Head of caudate nucleus (tissue), 42 donors: Measurements from ENCODE around the gene GPR78.
A peak's percentile ranks its signal among the peaks of the same experiment; 100 is the strongest.

Experiments used
- DNase-seq, 42 donors: peaks; one replicate each; pipeline versions ENCODE4 v3.0.0 to v3.0.0-alpha.2; 2020 to 2021; ENCODE audit warnings: mixed read lengths in 7 of 42
- intact Hi-C: fragments of 100-400 bp; cut with DNase I; formaldehyde crosslinking; loops from one replicate; pipeline ENCODE4 v1.15.0; 2022

The GPR78 gene

DNA sequence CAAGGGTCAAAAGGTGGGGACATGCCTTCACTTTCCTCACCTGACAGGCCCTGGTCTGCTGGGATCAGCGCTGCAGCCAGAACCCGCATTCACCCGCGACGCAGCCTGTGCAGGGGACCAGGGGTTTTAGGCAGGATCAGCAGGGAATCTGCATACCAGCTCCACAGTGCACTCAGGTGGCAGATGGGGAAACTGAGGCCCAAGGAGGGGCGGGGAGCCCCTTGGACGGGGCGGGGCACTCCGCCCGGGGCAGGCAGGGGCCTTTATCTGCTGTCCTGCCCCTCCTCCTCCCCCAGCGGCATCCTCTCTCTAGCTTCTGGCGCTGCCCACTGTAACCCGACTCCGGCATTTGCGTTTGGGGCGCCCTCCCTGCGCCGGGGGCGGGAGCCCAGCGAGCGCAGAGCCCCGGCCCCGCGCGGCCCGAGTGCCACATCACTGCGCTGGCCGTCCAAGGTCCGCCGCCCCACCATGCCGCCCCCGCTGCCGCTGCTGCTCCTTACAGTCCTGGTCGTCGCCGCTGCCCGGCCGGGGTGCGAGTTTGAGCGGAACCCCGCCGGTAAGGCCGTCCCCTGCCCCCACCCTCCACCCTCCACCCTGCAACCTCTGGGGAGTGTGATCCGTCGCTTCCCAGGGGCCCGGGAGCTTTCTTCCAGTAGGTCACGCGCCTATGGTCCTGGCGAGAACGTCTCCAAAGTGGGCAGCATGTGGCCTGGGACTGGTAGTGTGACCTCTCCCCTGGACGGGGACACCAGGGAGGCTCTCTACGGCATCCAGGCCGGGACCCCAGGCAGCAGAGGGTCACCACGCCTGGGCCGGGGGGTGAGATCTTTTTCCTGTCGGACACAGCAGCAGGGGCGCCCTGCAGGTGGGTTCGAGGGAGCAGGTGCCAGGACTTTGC lies 12.4 kb downstream of the GPR78 start, which contains the start of gene CPZ:
Gene CPZ (plus strand): TSS at position 400 of the 898 bp plus-strand sequence. CDS start 69 bp downstream, at position 469.
- no peak for DNase-seq
- intact Hi-C loops, result no loop called here

DNA sequence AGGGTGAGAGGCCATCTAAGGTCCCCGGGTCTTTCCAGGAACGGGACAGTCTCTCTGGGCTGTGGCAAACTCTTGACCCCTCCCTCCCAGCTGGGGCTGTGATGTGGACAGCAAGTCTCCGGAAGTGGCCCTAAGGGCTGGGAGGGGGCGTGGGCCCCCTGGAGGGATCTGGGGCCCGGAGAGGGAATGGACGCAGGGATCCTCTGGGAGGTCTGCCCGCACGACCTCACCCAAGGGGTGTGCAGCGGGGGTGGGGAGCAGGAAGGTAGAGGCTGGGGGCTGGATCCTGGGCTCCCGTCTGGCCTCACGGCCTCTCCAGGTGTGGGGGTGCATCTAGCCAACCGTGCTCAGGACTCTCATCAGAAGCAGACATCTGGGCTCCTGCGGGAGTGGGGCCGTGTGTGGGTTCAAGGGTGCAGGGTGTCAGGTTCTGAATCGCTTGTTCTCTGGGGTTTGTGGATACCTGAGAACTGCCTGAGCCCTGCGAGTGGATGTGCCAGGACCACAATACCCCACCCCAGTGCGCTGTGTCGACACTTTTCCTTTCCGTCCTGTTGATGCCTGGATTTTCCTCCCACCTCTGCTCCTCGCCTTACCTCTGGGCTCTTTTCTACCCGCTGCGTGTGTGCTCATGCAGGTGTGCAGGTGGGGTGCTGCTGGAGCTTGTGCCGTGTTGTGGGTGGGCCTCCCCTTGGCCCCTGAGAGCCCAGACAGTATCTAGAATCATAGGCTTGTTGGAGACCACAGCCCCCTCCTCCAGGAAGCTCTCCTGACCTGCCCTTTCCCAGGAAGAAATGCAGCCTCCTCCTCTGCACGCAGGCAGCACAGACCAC lies 13.3 kb downstream of the GPR78 start:
- intact Hi-C loops, result no loop called here
- no peak for DNase-seq

DNA sequence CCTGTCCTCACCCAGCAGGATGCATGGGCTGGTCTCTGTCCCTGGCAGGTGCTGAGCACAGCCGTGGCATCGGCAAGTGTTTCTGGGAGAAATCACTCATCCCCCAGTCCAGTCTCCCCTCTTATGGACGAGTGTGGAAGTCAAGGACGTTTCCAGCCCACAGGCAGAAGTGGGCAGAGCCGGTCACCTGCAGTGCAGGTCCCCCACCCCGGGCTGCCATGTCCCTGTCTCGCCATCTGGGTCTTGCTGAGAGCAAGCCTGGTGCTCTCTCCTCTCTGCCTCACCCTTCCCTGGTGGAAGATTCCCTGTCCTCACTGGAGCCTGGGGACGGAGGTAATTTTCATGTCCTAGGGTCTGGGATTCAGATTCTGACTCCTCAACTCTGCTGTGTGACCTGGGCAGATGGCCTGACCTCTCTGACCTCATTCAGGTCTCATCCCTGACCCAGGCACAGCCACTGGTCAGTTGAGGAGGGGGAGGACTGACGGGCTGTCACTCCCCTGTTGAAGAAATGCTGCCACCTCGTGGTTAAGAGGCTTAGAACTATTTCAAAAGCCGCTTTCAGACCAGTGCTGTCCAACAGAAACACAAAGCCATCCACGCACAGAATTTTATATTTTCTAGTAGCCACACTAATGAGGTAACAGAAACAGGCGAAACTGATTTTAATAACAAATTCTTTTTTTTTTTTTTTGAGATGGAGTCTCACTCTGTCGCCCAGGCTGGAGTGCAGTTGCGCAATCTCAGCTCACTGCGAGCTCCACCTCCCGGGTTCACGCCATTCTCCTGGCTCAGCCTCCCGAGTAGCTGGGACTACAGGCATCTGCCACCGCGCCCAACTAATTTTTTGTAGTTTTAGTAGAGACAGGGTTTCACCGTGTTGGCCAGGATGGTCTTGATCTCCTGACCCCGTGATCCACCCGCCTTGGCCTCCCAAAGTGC lies 14.2 kb downstream of the GPR78 start:
- DNase-seq, result peak in 28 of 42 donors; percentile 19 to 81 (median 50)
- intact Hi-C loops, result no loop called here

DNA sequence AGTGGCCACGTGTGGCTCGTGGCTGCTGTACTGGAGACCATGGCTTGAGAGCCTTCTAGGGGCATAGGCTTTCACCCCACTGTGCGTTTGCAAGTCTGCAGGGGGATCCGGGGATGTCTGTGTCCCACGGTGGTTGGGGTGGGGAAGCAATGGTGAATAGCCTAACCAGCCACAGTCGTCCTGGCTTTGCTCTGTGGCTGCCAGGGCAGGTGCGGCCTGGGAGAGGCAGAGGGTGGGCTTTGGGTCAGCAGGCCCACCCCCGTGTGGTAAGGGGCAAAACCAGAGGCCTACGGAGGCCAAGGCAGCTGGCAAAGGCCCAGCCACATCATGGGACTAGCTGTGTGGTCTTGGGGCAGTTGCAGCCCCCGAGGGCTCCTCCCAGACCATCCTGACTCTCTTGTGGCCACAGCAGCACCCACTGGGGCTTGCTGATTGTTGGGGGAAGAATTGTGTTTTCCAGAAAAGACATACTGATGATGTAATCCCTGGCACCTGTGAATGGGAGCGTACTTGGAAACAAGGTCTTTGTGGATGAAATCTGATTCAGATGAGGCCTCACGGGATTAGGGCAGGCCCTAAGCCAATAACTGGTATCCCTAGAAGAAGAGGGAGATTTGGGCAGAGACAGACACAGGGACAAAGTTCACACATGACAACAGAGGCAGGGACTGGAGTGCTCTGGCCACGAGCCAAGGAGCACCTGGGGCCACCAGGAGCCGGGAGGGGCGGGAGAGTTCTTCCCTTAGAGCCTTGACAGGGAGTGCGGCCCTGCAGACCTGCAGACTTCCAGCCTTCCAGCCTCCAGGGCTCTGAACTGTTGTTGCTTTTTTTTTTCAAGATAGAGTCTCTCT lies 15.3 kb downstream of the GPR78 start:
- intact Hi-C loops, result no loop called here

DNA sequence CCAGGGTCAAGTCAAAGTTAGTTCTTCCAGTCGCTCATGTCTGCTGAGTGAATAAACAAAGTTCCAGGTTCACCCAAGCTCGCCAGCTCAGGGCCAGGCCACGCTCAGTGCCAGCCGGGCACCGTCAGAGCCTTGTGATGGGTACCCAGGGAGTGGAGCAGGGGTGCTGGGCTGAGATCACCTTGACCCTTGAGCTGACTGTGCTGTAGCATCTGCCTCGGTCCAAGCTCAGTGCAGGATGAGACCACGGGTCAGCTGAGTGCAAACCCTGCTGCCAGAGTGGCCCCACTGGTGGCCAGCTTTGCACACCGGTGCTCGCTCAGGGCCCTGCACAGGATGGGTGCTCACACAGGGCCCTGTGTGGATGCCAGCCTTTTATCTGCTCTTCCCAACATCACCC lies 16.7 kb downstream of the GPR78 start:
- intact Hi-C loops, result no loop called here

More for the DNA sequence above, 15.3 kb downstream of the GPR78 start:
- no peak for DNase-seq

DNA sequence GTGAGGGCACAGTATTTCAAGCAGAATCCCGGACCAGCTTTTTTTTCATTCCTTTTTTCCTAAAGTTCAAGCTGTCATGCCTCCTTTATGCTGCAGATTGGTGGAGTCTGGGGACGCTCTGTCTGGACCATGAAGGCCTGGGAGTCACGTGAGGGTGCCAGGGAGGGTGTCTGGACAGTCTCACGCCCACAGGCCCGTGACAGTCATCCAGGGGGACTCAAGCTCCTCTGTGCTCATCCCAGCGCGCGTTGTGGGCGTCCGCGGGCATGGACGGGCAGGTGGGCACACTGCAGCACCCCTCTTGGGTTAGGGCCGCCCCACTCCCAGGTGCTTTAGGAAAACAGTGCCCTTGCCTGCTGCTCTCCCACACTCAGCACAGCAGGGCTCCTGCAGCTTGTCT lies 17.1 kb downstream of the GPR78 start:
- no peak for DNase-seq
- intact Hi-C loops, result no loop called here

More for the DNA sequence above, 16.7 kb downstream of the GPR78 start:
- DNase-seq, result no peak

DNA sequence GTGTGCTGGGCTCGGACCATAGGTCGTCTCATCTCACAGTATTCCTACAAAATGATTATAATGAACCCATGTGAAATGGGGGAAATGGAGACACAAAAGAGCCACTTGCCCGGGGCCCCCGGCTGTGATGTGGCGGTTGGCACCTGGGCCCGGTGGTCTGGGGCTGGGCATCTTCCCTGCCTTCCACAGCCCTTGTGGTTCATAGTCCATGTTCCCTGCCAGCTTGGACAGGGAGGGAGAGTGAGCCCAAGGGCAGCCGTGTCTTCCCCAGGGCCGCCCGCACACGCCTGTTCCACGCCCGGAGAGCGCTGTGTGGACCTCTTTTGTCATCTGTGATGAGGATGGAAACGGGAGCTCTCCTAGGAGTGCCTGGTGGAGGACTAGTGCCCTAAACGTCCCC lies 17.6 kb downstream of the GPR78 start:
- no peak for DNase-seq
- intact Hi-C loops, result no loop called here

DNA sequence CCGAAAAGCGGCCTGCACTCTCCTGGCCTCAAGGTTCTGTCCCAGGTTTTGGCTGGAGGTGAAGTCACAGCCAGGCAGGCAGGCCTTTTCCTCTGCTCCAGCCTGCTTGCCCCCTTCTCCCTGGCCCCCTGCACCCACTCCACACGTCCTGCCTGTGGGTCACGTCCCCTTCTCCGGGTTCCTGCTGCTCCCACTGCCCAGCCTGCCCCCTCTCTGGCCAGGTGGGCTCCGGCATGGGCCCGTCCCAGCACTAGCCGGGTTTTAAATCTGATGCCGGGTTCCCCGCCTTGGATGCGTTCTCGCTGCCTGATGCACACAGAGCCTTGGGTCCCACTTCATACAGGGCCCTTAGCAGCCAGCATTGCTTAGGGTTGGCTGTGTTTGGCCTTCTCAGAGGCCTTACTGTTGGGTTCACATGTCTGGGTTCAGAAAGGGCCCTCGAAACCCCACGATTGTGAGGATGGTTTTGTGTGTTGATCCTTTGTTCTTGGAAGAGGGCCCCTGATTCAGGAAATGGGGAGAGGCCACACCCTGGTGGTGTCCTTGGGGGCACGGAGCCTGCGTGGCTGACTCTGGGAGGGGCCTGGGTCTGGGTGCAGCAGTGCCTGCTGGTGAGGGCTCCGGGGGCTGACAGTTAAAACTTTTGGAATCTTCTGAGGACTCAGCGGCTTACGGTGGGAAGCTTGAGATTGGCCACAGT lies 18.3 kb downstream of the GPR78 start:
- no peak for DNase-seq
- intact Hi-C loops, result no loop called here

DNA sequence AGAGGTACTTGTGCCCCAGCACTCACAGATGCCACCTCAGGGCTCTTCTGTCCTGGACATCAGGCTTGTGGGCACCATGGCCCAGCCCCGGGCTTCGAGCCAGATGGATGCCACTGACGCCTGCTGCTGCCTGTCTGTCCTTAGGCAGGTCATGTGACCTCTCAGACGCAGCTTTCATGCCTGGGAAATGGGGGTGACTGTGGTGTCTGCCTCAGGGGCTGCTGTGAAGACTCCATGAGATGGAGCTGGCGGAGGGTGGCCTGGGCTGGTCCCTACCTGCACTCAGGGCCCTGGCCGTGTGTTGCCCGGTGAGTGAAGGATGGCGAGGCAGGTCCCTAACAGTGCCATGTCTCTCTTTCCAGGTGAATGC lies 18.9 kb downstream of the GPR78 start:
- no peak for DNase-seq
- intact Hi-C loops, result no loop called here

DNA sequence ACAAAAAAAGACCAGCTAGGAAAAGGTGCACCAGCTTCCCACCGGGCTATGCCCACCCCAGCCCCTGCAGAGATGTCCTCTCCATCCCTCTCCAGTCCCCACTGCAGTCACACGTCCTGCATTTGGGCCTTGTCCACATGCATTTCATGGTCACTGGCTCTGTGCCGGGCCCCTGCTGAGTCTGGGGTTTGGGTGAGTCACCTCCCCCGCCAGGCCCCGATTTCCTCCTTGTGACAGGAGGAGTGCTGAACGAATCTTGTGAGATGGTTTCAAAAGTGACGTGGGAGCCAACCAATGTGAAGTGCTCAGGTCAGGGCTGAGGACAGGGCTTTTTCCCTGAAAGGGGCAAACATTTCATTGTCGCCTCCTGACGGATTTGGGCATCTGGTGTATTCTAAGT lies 19.5 kb downstream of the GPR78 start:
- peak in 6 of 42 donors; percentile 4 to 45 (median 21) for DNase-seq

DNA sequence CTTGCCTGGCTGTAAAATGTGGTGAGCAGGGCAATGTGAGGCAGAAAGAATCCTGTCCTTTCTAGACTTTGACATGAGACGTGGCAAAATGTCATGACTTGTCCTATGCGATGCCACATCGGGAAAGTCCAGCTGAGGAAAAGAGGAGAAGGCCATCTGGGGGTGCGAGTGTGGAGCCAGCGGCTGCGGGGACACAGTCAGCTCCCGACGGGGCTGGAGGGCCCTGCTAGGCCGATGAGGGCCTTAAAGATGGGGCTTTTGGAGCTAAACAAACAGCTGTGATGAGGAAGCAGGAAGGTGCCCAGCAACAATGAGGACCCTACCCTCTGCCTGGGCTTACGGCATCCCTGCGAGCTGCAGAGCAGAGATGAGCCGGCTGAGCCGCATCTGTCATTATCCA lies 20.1 kb downstream of the GPR78 start:
- intact Hi-C loops, result no loop called here
- DNase-seq, result no peak

More for the DNA sequence above, 19.5 kb downstream of the GPR78 start:
- intact Hi-C loops, result no loop called here

DNA sequence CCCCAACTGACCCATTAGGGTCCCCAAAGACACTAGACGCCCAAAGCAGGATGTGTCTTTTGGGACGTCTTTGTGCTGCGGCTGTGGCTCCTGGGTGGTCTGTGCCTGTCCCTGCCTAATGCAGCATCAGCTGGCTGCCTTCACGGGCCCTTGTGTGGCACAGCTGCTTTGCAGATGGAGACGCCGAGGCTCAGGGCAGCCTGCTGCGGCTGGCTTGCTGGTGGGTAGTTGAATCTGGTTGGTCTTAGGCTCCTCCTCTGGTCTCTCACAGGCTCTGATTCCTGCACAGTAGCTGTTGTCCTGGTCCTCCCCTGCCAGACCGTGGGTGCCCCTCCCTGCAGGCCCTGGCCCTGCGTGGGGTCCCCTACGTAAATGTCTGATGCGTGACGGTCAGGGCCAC lies 20.5 kb downstream of the GPR78 start:
- DNase-seq, result no peak
- intact Hi-C loops, result no loop called here

DNA sequence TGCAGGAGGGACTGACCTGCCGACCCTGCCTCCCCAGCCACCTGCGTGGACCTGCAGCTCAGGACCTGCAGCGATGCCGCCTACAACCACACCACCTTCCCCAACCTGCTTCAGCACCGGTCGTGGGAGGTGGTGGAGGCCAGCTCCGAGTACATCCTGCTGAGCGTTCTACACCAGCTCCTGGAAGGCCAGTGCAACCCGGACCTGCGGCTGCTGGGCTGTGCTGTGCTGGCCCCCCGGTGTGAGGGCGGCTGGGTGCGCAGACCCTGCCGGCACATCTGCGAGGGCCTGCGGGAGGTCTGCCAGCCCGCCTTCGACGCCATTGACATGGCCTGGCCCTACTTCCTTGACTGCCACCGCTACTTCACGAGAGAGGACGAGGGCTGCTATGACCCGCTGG lies 20.9 kb downstream of the GPR78 start:
- DNase-seq, result no peak
- intact Hi-C loops, result no loop called here

DNA sequence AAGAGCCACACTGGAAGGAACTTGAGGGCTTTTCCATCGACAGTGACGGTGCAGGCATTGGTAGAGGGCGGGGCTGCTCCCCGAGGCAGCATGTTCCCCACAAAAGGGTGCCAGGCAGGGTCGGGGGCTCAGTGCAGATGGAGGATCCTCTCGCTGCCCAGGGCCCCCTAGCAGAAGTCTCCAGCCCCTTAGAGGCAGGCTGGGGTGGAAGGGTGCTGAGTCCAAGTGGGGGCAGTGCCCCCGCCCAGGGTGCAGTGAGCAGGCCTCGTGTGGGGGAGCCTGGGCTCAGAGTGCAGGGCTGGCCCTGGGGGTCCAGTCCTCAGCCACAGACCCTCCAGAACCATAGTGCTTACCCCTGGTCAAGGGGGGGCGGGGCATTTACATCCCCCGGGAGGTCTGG lies 21.4 kb downstream of the GPR78 start:
- intact Hi-C loops, result no loop called here
- DNase-seq, result no peak

DNA sequence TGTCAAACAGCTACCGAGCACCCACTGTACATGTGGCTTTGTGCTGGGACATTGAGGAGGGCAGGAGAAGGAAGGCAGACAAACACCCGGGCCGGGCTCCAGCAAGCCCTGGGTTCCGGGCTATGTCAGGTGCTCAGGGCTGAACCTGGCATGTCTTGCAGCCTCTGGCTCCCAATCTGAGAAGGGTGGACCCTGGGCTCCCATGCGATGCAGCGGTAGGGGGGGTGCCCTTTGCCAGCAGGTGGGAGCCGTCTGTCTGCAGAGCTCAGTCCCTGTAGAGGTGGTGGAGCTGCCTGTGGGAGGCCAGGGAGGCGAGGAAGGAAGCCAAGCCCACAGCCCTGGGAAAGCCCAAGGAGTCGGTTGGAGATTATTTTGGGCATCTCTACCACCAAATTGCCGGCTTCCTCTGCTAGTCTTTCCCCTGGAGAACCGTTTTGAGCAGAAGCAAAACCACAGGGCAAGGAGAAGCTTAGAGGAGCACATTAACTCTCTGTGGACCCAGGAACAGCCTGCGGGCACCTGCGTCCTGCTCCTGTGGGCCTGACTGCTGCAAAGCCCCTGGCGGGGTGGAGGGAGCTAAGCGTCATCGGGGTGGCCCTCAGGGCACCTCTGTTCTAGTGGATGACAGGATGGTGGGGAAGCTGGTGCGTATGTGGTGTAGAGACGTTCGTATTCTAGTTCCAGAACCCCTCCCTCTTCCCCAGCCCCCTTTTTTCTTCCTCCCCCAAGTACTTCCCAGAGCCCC lies 22.7 kb downstream of the GPR78 start:
- intact Hi-C loops, result no loop called here
- no peak for DNase-seq

DNA sequence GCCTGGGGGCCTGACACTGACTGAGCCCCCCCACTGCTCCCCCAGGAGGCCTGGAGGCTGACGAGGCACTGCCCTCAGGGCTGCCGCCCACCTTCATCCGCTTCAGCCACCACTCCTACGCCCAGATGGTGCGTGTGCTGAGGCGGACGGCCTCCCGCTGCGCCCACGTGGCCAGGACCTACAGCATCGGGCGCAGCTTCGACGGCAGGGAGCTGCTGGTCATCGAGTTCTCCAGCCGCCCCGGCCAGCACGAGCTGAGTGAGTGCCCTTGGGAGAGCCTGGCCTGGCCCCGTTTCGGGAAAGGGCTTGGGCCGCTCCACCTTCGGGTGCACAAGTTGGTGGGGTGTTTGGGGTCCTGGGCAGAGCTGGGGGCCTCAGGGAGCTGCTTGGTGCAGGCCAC lies 23.7 kb downstream of the GPR78 start:
- intact Hi-C loops, result no loop called here
- DNase-seq, result no peak

DNA sequence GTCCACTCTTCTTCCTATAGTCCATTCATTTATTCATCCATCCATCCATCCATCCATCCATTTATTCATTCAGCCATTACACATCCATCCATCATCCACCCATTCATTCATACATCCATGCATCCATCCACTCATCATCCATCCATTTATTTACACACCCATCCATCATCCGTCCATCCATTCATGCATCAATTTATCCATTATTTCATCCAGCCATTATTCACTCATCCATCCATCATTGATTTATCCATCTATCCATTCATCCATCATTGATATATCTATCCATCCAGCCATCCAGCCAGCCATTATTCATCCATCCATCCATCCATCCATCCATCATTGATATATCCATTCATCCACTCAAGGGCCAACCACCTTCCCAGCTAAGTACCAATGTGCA lies 25.1 kb downstream of the GPR78 start:
- intact Hi-C loops, result no loop called here
- no peak for DNase-seq
